GM18861 (cell line): ENCODE results near the gene TWIST1.

Experiments used
- ATAC-seq: cut with Tn5 transposase; IDR thresholded peaks from one replicate; pipeline ENCODE4 v1.9.1; 2021; ENCODE audit not compliant: unreplicated experiment

Gene TWIST1

GRCh38 chr7:19097165-19098055 is 20.0 kb downstream of the TWIST1 start:
- no peak for ATAC-seq

GRCh38 chr7:19095353-19095860 is 22.0 kb downstream of the TWIST1 start:
- no peak for ATAC-seq

GRCh38 chr7:19094598-19095352 is 22.7 kb downstream of the TWIST1 start:
- no peak for ATAC-seq

GRCh38 chr7:19094138-19094537 is 23.3 kb downstream of the TWIST1 start:
- no peak for ATAC-seq

GRCh38 chr7:19091550-19092200 is 25.8 kb downstream of the TWIST1 start:
- ATAC-seq: no peak

GRCh38 chr7:19090526-19090925 is 26.9 kb downstream of the TWIST1 start:
- no peak for ATAC-seq

GRCh38 chr7:19089797-19090196 is 27.6 kb downstream of the TWIST1 start:
- ATAC-seq: no peak

- no peak for ATAC-seq
Observed at GRCh38 chr7:19089378-19089777, 28.1 kb downstream of the TWIST1 start.

- ATAC-seq: no peak
Observed at GRCh38 chr7:19080093-19080492, 37.3 kb downstream of the TWIST1 start.

GRCh38 chr7:19079066-19079465 is 38.4 kb downstream of the TWIST1 start:
- no peak for ATAC-seq

- ATAC-seq: no peak
Observed at GRCh38 chr7:19069842-19070241, 47.6 kb downstream of the TWIST1 start.

- no peak for ATAC-seq
Observed at GRCh38 chr7:19066170-19066569, 51.3 kb downstream of the TWIST1 start.
